ENCODE results near the gene TMEM72. TPM values are rescaled to one million over a fixed set of nuclear protein-coding genes. Genes with fewer than 3 reads are reported as not detected.

TMEM72 gene
- total and polyA plus RNA-seq, 7 donors, result 0.33 to 11.8 (median 4.1) TPM; not detected in 3

DNA sequence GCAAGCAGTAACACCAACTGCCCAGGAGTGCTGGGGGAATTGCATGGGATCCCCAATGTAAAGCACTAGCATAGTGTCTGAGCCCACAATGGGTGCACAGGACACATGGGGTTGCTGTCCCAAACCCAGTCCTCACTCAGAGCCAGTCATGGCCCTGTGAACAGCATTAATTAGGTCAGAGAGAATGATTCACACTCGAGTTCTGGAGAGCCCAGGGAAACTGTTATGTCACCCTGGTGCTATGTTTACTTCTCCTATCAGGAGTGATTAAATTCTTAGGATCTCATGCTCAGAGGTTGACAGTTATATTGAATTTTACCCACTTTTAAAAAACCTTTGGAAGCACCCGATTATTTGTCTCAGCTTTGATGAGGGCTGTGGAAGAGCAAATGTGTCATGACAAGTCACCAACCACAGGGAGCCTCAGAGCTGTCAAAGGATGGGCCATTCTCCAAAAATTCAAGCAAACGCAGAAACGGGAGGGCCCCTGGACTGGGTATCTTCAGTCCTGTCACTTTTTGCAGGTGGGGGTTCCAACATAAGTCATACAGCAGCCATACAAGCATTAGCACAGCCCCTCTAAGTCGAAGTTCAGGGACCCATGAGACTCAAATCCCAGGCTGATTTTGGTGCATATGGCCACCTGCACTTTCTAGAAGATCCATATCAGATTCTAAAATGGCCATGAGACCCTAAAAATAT lies 47.2 kb downstream of the TMEM72 start:
- H3K4me1 ChIP-seq, result peaks cover 0 to 39% (median 26%) of the 10 kb centered on the region in 4 donors
- peak overlapping the region; percentile 65 to 74 (median 69) for H3K4me3 ChIP-seq
- WGBS, 2 donors, result 17 to 47% methylated on average over 5 of the region's 5 CpGs
- peaks cover 0 to 6% (median 0%) of the 10 kb centered on the region in 4 donors for H3K36me3 ChIP-seq
- peak; percentile 66 for DNase-seq
- TF ChIP-seq POLR2AphosphoS5 (IDR thresholded peaks at IDR 0.05) (peak in 2 of 4 donors; percentile 34 to 39), CTCF (IDR thresholded peaks at IDR 0.05) (no peak)
- no peaks in the 10 kb centered on the region for H3K9me3 ChIP-seq
- no peaks in the 10 kb centered on the region for H3K27me3 ChIP-seq
- intact Hi-C loops (cut with DNase I), result loop anchor here (2.0 kb wide), 2 partner anchors 24 to 42 kb away; partner anchors contain the start of gene ZNF22
- peak overlapping the region; percentile 90 to 93 (median 91) for H3K27ac ChIP-seq

GRCh38 chr10:44958898-44959246 lies 47.7 kb downstream of the TMEM72 start:
- Histone ChIP-seq H3K27me3 (no peaks in the 10 kb centered on the region), H3K4me3 (peak overlapping the region; percentile 65 to 74 (median 69)), H3K4me1 (peaks cover 0 to 43% (median 27%) of the 10 kb centered on the region in 4 donors), H3K36me3 (peaks cover 0 to 6% (median 0%) of the 10 kb centered on the region in 4 donors), H3K27ac (peak overlapping the region; percentile 90 to 93 (median 91)), H3K9me3 (no peaks in the 10 kb centered on the region)
- WGBS, 2 donors, result 1 to 7% methylated on average over 6 of the region's 6 CpGs
- TF ChIP-seq POLR2AphosphoS5 (IDR thresholded peaks at IDR 0.05), result no peak
- intact Hi-C loops (cut with DNase I), result loop anchor here (1.0 to 2.0 kb wide), 3 partner anchors 15 to 42 kb away; partner anchors contain the start of gene ZNF22
- DNase-seq, result no peak

GRCh38 chr10:44959247-44960087 lies 48.3 kb downstream of the TMEM72 start, which contains the start of gene RASSF4:
Gene RASSF4 (plus strand): TSS chr10:44959802. CDS start chr10:44970203, 10,401 bp downstream.
- DNase-seq, result peak; percentile 96
- H3K4me1 ChIP-seq, result peaks cover 0 to 49% (median 30%) of the 10 kb centered on the region in 4 donors

GRCh38 chr10:44960088-44960460 lies 48.9 kb downstream of the TMEM72 start:
- Histone ChIP-seq H3K27ac (peak overlapping the region; percentile 90 to 93 (median 91)), H3K4me3 (peak overlapping the region; percentile 65 to 74 (median 69)), H3K27me3 (no peaks in the 10 kb centered on the region), H3K4me1 (peaks cover 0 to 54% (median 34%) of the 10 kb centered on the region in 4 donors), H3K9me3 (no peaks in the 10 kb centered on the region), H3K36me3 (peaks cover 0 to 6% (median 0%) of the 10 kb centered on the region in 4 donors)
- no peak for TF ChIP-seq CTCF (IDR thresholded peaks at IDR 0.05)
- TF ChIP-seq EP300 (IDR thresholded peaks at IDR 0.05), result no peak
- no peak for TF ChIP-seq POLR2A (IDR thresholded peaks at IDR 0.05)
- no peak for TF ChIP-seq POLR2AphosphoS5 (IDR thresholded peaks at IDR 0.05)
- intact Hi-C loops (cut with DNase I), result no loop called here
- WGBS, 2 donors, result 15 to 58% methylated on average over 8 of the region's 8 CpGs
- no peak for DNase-seq

More at GRCh38 chr10:44959247-44960087, 48.3 kb downstream of the TMEM72 start, which contains the start of gene RASSF4:
- TF ChIP-seq POLR2AphosphoS5 (IDR thresholded peaks at IDR 0.05), result peak; percentile 83 to 96 (median 92)
- peak; percentile 70 to 87 for TF ChIP-seq POLR2A (IDR thresholded peaks at IDR 0.05)
- no peak for TF ChIP-seq EP300 (IDR thresholded peaks at IDR 0.05)
- TF ChIP-seq CTCF (IDR thresholded peaks at IDR 0.05), result no peak
- peak within 1 kb of the TSS; percentile 65 to 74 (median 69) for H3K4me3 ChIP-seq
- no peaks in the 10 kb centered on the region for H3K9me3 ChIP-seq
- intact Hi-C loops (cut with DNase I), result loop anchor here (1.0 to 2.0 kb wide), 3 partner anchors 15 to 41 kb away; partner anchors contain the start of gene ZNF22
- H3K27me3 ChIP-seq, result no peaks in the 10 kb centered on the region
- peaks cover 0 to 6% (median 0%) of the 10 kb centered on the region in 4 donors for H3K36me3 ChIP-seq
- WGBS, 2 donors, result 0 to 1% methylated on average over 74 of the region's 74 CpGs
- H3K27ac ChIP-seq, result peak within 1 kb of the TSS; percentile 90 to 93 (median 91)

Measured in sigmoid colon (tissue), 7 donors.